Measurements from ENCODE around the gene DENND1B. TPM values are rescaled to one million over a fixed set of nuclear protein-coding genes. Genes with fewer than 3 reads are reported as not detected.
A peak's percentile ranks its signal among the peaks of the same experiment; 100 is the strongest.

The DENND1B gene
- total and polyA plus RNA-seq, 4 donors: 1.7 to 13.7 (median 7.9) TPM

GRCh38 chr1:197695961-197696360 lies 79.3 kb downstream of the DENND1B start:
- Histone ChIP-seq H3K27me3 (ENCODE audit: control insufficient read depth in 4 of 4, insufficient read depth in 4 of 4, low read length in 3 of 4) (no peaks in the 10 kb centered on the region), H3K36me3 (ENCODE audit: control insufficient read depth in 4 of 4, insufficient read depth in 3 of 4, low read depth in 1 of 4, low read length in 3 of 4) (no peaks in the 10 kb centered on the region)

GRCh38 chr1:197692965-197693364 lies 82.3 kb downstream of the DENND1B start:
- H3K27ac ChIP-seq (ENCODE audit: low read depth in 1 of 2, low read length in 2 of 2): no peak overlapping the region
- H3K9me3 ChIP-seq (ENCODE audit: control insufficient read depth in 4 of 4, low read length in 3 of 4): peaks cover 0 to 5% (median 2%) of the 10 kb centered on the region in 4 donors
- DNase-seq (ENCODE audit: low spot score): no peak
- no peaks in the 10 kb centered on the region for H3K27me3 ChIP-seq (ENCODE audit: control insufficient read depth in 4 of 4, insufficient read depth in 4 of 4, low read length in 3 of 4)
- no peaks in the 10 kb centered on the region for H3K36me3 ChIP-seq (ENCODE audit: control insufficient read depth in 4 of 4, insufficient read depth in 3 of 4, low read depth in 1 of 4, low read length in 3 of 4)
- peaks cover 0 to 12% (median 9%) of the 10 kb centered on the region in 4 donors for H3K4me1 ChIP-seq (ENCODE audit: control insufficient read depth in 4 of 4, insufficient read depth in 4 of 4, low read length in 3 of 4)
- no peak overlapping the region for H3K4me3 ChIP-seq (ENCODE audit: low read depth in 1 of 3, low read length in 3 of 3)
- H3K9ac ChIP-seq (ENCODE audit: low read depth in 1 of 2, low read length in 2 of 2): no peak overlapping the region
- TF ChIP-seq FOXA2 (IDR thresholded peaks at IDR 0.05) (no peak), RXRA (IDR thresholded peaks at IDR 0.05) (peak in 1 of 2 donors; percentile 12), FOXA1 (IDR thresholded peaks at IDR 0.05) (no peak), EGR1 (IDR thresholded peaks at IDR 0.05; ENCODE audit: low read depth in 2 of 2) (no peak), RAD21 (IDR thresholded peaks at IDR 0.05) (peak; percentile 72 to 74), REST (IDR thresholded peaks at IDR 0.05) (no peak), MAX (IDR thresholded peaks at IDR 0.05) (no peak), HNF4A (conservative IDR thresholded peaks at IDR 0.05) (no peak), CTCF (IDR thresholded peaks at IDR 0.05; ENCODE audit: low read depth, low read length, missing input control) (peak; percentile 18), JUND (IDR thresholded peaks at IDR 0.05) (no peak), TAF1 (conservative IDR thresholded peaks at IDR 0.05) (no peak), SP1 (IDR thresholded peaks at IDR 0.05) (no peak), HNF4G (IDR thresholded peaks at IDR 0.05) (no peak)

More at GRCh38 chr1:197695961-197696360, 79.3 kb downstream of the DENND1B start:
- H3K27ac ChIP-seq (ENCODE audit: low read depth in 1 of 2, low read length in 2 of 2): no peak overlapping the region
- DNase-seq (ENCODE audit: low spot score): no peak
- H3K4me1 ChIP-seq (ENCODE audit: control insufficient read depth in 4 of 4, insufficient read depth in 4 of 4, low read length in 3 of 4): peaks cover 0 to 12% (median 9%) of the 10 kb centered on the region in 4 donors
- H3K9ac ChIP-seq (ENCODE audit: low read depth in 1 of 2, low read length in 2 of 2): no peak overlapping the region
- no peak for TF ChIP-seq TAF1 (conservative IDR thresholded peaks at IDR 0.05)
- no peaks in the 10 kb centered on the region for H3K9me3 ChIP-seq (ENCODE audit: control insufficient read depth in 4 of 4, low read length in 3 of 4)
- no peak overlapping the region for H3K4me3 ChIP-seq (ENCODE audit: low read depth in 1 of 3, low read length in 3 of 3)

- H3K27ac ChIP-seq (ENCODE audit: low read depth in 1 of 2, low read length in 2 of 2): no peak overlapping the region
- no peak for DNase-seq (ENCODE audit: low spot score)
Measured at GRCh38 chr1:197691816-197692215, 83.5 kb downstream of the DENND1B start.

More at GRCh38 chr1:197691816-197692215, 83.5 kb downstream of the DENND1B start:
- H3K27me3 ChIP-seq (ENCODE audit: control insufficient read depth in 4 of 4, insufficient read depth in 4 of 4, low read length in 3 of 4): no peaks in the 10 kb centered on the region
- 39% methylated on average over 1 of the region's 1 CpG for WGBS
- no peak for TF ChIP-seq ZBTB33 (IDR thresholded peaks at IDR 0.05)
- TF ChIP-seq YY1 (IDR thresholded peaks at IDR 0.05): no peak
- peak; percentile 35 to 38 for TF ChIP-seq HNF4A (conservative IDR thresholded peaks at IDR 0.05)
- TF ChIP-seq SP1 (IDR thresholded peaks at IDR 0.05): no peak
- no peak for TF ChIP-seq EGR1 (IDR thresholded peaks at IDR 0.05; ENCODE audit: low read depth in 2 of 2)
- H3K4me3 ChIP-seq (ENCODE audit: low read depth in 1 of 3, low read length in 3 of 3): no peak overlapping the region
- no peaks in the 10 kb centered on the region for H3K36me3 ChIP-seq (ENCODE audit: control insufficient read depth in 4 of 4, insufficient read depth in 3 of 4, low read depth in 1 of 4, low read length in 3 of 4)
- peaks cover 0 to 15% (median 11%) of the 10 kb centered on the region in 4 donors for H3K4me1 ChIP-seq (ENCODE audit: control insufficient read depth in 4 of 4, insufficient read depth in 4 of 4, low read length in 3 of 4)
- H3K9ac ChIP-seq (ENCODE audit: low read depth in 1 of 2, low read length in 2 of 2): no peak overlapping the region
- peaks cover 0 to 5% (median 2%) of the 10 kb centered on the region in 4 donors for H3K9me3 ChIP-seq (ENCODE audit: control insufficient read depth in 4 of 4, low read length in 3 of 4)

All from liver (tissue), 9 donors.